ENCODE data around the gene ZNF438.

ZNF438 gene, protein sequence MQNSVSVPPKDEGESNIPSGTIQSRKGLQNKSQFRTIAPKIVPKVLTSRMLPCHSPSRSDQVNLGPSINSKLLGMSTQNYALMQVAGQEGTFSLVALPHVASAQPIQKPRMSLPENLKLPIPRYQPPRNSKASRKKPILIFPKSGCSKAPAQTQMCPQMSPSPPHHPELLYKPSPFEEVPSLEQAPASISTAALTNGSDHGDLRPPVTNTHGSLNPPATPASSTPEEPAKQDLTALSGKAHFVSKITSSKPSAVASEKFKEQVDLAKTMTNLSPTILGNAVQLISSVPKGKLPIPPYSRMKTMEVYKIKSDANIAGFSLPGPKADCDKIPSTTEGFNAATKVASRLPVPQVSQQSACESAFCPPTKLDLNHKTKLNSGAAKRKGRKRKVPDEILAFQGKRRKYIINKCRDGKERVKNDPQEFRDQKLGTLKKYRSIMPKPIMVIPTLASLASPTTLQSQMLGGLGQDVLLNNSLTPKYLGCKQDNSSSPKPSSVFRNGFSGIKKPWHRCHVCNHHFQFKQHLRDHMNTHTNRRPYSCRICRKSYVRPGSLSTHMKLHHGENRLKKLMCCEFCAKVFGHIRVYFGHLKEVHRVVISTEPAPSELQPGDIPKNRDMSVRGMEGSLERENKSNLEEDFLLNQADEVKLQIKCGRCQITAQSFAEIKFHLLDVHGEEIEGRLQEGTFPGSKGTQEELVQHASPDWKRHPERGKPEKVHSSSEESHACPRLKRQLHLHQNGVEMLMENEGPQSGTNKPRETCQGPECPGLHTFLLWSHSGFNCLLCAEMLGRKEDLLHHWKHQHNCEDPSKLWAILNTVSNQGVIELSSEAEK

DNA sequence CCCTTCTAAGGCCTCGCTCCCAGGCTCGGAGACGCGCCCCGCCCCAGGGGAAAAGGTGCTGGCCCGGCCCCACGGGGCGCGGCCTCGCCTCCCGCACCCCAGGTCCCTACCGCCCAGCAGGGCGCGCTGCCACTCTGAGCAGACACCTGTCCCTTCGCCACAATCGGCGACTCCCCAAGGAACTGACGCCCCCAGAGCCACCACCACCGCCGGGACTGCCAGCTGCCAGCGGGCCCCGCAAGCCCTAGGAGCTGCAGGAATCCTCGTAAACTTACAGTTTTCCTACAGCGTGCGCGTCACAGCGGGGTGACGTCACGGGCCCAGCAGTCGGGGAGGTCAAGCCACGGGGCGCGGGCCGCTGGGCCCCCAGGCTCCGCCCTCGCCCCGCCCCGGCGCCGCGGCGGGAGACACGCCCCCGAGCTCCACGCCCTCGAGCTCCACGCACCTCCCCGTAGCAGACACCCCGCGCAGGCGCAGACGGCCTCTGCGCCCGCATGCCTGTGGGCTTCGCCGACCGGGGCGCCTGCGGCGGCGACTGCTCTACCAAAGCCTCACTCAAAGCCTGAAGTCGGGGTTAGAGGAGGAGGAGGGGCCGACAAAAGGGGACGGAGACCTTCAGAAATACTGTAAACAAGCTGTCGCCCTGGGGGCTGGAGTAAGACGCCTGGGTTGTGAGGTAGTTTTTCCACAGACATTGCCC lies at the start of gene ZNF438:
Gene ZNF438, minus strand, starts transcription at position 308 of the 700 bp plus-strand sequence. CDS start 154,831 bp downstream, outside the sequence.
- peak within 1 kb of the TSS; percentile 99 for H3K27ac Mint-ChIP-seq
- H3K4me1 Mint-ChIP-seq, result peaks cover 3% of the 10 kb centered on the region
- H3K9me3 Mint-ChIP-seq, result no peaks in the 10 kb centered on the region
- H3K4me3 Mint-ChIP-seq, result peak within 1 kb of the TSS; percentile 91
- no peaks in the 10 kb centered on the region for H3K36me3 Mint-ChIP-seq
- no peaks in the 10 kb centered on the region for H3K27me3 Mint-ChIP-seq

DNA sequence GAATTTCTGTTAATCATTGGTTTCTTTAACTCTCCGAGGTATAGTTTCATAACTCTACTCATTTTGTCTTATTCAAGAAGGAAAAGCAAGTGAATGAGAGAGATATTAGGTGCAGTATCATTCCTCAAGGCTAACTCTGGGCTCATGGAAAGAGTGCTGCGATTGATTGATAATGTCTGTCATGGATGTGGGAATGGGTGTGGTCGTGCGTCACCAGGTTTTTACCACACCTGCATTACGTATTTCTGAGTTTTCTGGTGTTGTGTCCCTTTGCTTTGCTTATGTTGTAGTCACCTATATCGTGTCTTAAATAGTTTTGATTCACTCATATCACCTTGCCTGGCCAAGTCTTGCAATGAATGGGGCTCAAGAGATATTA lies 44.9 kb upstream of the ZNF438 start:
- Mint-ChIP-seq H3K36me3 (no peaks in the 10 kb centered on the region), H3K4me1 (no peaks in the 10 kb centered on the region), H3K27me3 (peaks cover 1% of the 10 kb centered on the region), H3K27ac (no peak overlapping the region), H3K9me3 (no peaks in the 10 kb centered on the region), H3K4me3 (no peak overlapping the region)

DNA sequence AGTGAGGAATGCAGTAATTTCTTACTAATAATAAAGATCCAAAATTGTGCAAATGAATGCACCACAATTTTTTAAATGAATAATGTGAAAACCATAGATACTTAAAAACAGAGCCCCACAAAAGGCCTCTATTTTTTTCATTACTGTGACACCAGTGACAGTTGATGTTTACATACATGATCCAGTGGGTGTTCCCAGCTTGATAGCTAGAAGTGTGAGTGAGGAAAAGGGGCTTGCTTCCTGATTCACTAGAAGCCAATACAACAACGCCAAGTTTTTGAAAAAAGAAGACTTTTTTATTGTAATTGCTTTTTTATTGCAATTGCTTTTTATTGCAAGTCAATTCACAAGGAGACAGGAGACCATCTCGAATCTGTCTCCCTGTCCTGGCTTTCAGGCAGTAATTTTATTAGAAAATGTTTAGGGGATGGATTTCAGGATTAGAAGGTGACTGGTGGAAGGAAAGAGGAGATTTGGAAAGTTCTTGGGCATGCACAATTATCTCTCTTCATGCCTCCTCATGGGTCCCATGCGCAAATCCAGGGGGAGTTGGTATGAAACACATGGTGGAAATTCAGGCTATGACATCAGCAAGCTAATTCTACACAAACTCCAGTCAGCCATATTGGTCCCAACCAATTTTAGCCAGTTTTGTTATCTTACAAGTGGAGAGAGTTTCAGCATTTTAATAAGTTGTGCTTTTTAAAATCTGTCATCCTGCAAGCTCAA lies 44.4 kb upstream of the ZNF438 start:
- Mint-ChIP-seq H3K9me3 (no peaks in the 10 kb centered on the region), H3K27me3 (peaks cover 1% of the 10 kb centered on the region), H3K36me3 (no peaks in the 10 kb centered on the region), H3K27ac (no peak overlapping the region), H3K4me1 (no peaks in the 10 kb centered on the region), H3K4me3 (no peak overlapping the region)

DNA sequence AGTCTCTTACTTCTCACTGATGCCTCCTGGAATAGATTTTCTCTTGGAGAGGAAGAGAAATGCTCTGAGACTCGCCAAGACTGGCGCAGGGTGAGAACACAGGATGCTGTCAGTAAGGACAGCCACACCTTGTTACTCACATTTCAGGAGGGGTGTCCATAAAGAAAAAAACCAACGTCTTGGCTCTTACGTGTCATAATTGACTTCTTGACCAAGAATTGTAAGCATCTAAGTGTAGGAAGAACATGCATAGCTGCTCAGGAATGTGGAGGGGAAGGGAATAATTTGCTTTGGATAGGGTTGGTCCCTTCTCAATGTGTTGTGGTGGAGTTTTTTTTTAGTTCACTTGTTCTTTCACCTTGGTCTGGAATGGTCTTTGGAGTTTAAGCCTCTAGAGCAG lies 43.8 kb upstream of the ZNF438 start:
- Mint-ChIP-seq H3K9me3 (no peaks in the 10 kb centered on the region), H3K27ac (no peak overlapping the region), H3K4me3 (no peak overlapping the region), H3K36me3 (no peaks in the 10 kb centered on the region), H3K4me1 (no peaks in the 10 kb centered on the region), H3K27me3 (peaks cover 1% of the 10 kb centered on the region)

DNA sequence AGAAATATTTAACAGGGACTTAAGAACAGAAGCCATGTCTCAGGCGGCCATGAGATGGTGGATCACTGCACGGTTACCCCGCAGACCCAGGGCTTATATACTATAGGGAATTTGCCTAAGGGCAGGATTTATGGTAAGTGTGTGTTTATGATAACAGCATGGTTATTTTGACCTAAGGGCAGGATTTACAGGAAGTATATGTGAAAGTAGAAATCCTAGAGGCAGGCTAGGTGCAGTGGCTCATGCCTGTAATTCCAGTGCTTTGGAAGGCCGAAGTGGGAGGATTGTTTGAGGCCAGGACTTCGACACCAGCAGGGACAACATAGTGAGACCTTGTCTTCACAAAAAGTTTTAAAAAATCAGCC lies 43.0 kb upstream of the ZNF438 start:
- H3K27me3 Mint-ChIP-seq, result peaks cover 4% of the 10 kb centered on the region
- no peaks in the 10 kb centered on the region for H3K36me3 Mint-ChIP-seq
- no peaks in the 10 kb centered on the region for H3K9me3 Mint-ChIP-seq
- peak overlapping the region; percentile 26 for H3K27ac Mint-ChIP-seq
- no peaks in the 10 kb centered on the region for H3K4me1 Mint-ChIP-seq
- H3K4me3 Mint-ChIP-seq, result no peak overlapping the region

DNA sequence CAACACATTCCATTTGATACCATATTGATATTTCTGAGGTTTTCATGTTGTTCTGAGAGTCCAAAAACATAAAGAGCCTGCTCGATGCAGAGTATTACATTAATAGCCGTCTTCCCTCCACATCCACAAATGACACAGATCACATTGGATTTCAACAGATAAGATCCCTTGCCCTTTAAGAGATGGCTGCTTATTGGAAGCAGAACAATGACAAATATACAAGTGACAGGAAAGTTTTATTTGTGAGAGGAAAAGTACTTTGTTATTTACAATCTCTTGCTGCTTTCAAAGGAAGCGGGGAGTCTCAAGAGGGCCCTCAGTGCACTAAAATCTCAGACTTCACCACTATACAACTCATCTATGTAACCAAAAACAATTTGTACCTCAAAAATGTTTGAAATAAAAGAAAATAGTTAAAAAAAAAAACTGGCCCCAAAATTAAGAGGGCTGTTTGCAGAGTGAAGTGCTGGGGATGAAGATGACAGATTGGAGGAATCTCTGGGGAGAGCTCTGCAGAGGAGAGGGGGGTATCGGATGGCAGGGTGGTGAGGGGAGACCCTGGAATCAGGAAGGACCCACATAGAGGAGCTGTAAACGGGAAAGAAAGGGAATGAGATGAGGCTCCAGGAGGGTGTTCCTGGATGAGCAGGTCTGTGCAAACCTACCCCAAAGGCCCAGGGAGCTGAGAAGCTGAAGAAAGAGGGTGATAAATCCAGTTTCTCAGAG lies 42.5 kb upstream of the ZNF438 start:
- Mint-ChIP-seq H3K27ac (no peak overlapping the region), H3K36me3 (no peaks in the 10 kb centered on the region), H3K4me3 (no peak overlapping the region), H3K9me3 (no peaks in the 10 kb centered on the region), H3K4me1 (no peaks in the 10 kb centered on the region), H3K27me3 (peaks cover 5% of the 10 kb centered on the region)

DNA sequence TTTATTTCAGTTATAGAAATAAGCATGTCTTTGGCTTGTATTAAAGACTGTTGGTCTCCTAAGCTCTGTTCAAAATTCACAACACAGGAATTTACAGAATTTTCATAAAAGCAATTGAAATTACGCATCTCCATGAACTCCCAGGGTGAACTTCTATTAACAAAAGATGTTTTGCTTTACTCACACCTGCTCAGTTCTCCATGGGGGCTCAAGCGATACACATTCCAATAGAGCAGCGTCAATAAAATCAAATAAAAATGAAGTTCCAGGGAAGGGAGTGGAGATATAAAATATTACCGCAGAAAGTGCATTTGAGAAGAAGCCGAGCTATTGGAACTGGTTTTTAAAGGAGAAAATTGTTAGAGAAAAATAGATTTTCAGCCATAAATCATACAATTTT lies 41.5 kb upstream of the ZNF438 start:
- no peaks in the 10 kb centered on the region for H3K9me3 Mint-ChIP-seq
- no peak overlapping the region for H3K4me3 Mint-ChIP-seq
- peaks cover 6% of the 10 kb centered on the region for H3K27me3 Mint-ChIP-seq
- no peaks in the 10 kb centered on the region for H3K36me3 Mint-ChIP-seq
- H3K4me1 Mint-ChIP-seq, result no peaks in the 10 kb centered on the region
- no peak overlapping the region for H3K27ac Mint-ChIP-seq

DNA sequence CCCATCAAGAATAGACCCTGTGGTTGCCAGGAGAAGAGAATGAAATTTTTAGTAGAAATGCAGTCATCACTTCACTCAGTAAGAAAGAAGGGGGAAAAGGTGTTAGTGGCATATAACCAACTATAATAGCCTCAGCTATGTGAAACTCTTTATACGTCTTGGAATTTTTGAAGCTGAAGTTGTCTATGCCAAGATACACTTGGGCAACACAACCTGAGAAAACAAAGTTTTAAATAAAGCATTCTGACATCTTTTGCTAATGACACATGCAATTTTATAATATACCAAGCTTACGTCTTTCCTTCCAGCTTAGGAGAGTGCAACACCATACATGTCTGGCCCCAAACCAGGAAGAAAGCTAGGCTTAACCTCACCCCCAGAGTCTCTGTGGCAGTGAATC lies 40.8 kb upstream of the ZNF438 start:
- Mint-ChIP-seq H3K27me3 (peaks cover 6% of the 10 kb centered on the region), H3K36me3 (no peaks in the 10 kb centered on the region), H3K4me3 (no peak overlapping the region)

DNA sequence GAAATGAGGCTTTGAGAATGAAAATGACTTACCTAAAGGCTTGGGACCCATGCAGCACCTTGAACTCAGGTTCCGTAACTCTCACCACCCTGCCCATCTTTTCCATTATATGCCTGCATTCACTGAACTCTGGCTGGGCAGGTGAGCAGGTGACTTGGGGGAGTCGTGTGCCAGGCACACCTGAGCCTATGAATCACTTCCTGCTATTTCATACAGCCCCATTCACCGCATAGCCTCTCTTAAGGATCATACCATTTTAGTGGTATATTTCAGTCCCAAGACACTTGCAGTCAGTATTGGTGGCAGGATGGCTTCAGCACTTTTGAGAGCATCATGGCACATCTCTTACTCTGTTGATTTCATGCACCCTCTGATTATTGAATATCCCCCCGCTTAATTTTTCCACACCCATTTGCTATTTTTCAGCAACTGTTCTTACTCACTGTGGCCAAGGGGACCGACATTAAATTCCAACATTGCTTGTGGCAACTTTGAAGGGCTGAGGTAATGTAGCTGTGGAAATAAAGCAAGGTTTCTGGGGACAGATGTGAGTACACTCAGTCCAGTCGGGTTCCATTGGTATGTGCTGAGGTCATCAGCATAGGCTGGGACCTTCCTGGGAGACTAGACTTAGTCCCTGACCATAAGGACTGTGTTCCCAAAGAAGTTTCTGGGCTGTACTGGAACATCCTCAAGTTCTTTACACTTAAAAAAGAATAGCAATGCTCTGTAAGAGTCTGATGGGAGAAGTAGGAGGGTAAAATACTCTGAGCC lies 39.8 kb upstream of the ZNF438 start:
- Mint-ChIP-seq H3K36me3 (no peaks in the 10 kb centered on the region), H3K9me3 (no peaks in the 10 kb centered on the region), H3K27me3 (peaks cover 6% of the 10 kb centered on the region), H3K27ac (no peak overlapping the region), H3K4me3 (no peak overlapping the region), H3K4me1 (no peaks in the 10 kb centered on the region)

More for the DNA sequence above, 40.8 kb upstream of the ZNF438 start:
- Mint-ChIP-seq H3K27ac (no peak overlapping the region), H3K4me1 (no peaks in the 10 kb centered on the region), H3K9me3 (no peaks in the 10 kb centered on the region)

DNA sequence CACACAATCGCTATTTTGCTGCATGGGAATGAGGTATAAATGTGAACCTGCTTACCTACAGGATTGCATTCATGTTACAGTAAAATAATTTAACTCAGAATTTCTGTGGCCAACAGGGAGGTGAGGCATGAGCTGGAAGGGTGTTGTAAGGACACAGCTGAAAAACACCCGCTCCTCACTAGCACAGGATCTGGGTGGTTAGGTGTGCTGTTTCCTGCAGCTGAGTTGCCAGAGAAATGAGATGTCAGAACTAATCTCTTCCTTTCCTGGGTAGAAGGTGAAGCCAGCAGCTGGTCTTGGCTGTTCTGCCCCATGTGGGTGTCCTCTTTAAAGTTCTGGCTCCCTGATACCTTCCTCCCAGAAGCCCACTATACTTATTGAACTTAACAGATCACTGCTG lies 39.0 kb upstream of the ZNF438 start:
- Mint-ChIP-seq H3K27me3 (peaks cover 6% of the 10 kb centered on the region), H3K4me1 (no peaks in the 10 kb centered on the region), H3K4me3 (no peak overlapping the region), H3K9me3 (no peaks in the 10 kb centered on the region), H3K36me3 (no peaks in the 10 kb centered on the region), H3K27ac (no peak overlapping the region)

DNA sequence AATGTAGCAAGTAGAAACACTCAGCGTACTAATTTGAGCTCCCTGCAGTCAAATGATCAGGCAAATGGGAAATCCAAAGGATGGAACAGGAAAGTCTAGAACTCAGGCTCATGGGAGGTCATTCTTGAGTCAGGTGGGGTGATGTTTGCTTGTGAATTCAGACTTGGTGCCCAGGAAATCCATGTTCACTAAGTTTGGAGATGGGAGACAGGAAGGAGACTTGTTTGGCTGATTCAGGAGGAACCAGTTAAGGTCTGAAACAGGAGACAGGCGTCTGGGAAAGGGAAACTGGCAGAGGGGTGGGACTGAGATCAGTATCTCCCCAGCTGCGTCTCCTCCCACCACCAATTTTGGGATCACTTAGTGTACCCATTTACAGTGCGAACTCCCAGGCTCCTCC lies 38.4 kb upstream of the ZNF438 start:
- Mint-ChIP-seq H3K4me3 (no peak overlapping the region), H3K27ac (no peak overlapping the region), H3K4me1 (no peaks in the 10 kb centered on the region), H3K36me3 (no peaks in the 10 kb centered on the region), H3K9me3 (no peaks in the 10 kb centered on the region), H3K27me3 (peaks cover 6% of the 10 kb centered on the region)

DNA sequence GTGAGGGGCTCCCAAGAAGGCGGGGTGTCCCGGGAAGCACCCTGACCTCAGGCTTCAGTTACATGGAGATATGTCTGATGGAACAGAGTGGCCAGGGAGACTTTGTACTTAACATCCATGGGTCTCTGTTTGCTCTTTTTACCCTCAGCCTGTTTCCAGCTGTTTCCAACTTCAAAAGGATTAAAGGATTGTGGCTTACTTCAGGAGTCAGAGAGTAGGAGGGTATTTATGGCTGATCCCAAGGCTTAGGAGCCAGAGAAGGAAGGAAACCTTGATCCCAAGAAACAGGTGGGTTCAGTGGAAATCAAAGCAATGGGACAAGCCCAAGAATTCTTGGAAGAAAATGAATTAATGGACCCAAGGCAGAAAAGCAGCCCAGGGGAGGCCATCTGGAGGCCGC lies 37.7 kb upstream of the ZNF438 start:
- Mint-ChIP-seq H3K27ac (no peak overlapping the region), H3K4me3 (no peak overlapping the region), H3K36me3 (no peaks in the 10 kb centered on the region), H3K27me3 (peaks cover 6% of the 10 kb centered on the region), H3K4me1 (no peaks in the 10 kb centered on the region), H3K9me3 (no peaks in the 10 kb centered on the region)

DNA sequence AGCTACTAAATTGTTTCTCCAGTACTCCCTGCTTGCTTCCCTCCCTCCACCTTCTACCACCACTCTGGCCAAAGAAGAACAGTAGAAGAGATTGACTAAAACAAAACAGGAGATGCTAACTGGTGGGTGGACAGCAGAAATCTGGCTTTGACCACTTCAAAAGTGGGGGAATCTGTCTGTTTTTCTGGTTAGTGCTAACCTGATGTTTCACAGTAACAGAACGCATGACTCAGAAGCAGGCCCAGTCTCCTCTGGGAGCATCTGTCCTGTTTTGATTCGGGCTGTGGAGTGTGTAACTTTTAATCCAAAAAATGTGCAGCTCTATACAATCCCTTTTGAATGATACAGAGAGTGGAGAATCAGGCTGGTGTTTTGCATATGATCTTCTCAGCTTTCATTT lies 32.7 kb upstream of the ZNF438 start:
- Mint-ChIP-seq H3K4me1 (no peaks in the 10 kb centered on the region), H3K4me3 (no peak overlapping the region), H3K36me3 (no peaks in the 10 kb centered on the region), H3K27ac (no peak overlapping the region), H3K27me3 (peaks cover 3% of the 10 kb centered on the region), H3K9me3 (no peaks in the 10 kb centered on the region)

DNA sequence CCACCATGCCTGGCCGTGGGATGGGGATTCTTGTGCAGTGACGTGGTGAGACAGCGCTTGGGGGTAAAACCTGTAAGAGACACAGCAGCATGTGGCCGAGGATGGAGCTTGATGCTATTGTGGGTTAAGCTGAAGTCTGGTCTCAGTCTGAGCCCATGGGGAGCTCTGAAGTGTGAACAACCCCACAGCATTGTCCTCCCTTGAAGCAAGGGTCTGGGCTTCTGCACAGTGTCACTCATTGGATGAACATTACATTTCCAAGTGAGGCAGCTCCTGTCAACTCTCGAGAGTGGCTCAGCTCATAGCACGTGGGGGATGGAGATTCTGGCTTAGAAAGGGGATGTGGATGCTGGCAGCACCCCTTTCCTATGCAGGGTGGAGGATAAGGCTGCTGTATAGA lies 32.2 kb upstream of the ZNF438 start:
- Mint-ChIP-seq H3K4me1 (no peaks in the 10 kb centered on the region), H3K27me3 (no peaks in the 10 kb centered on the region), H3K9me3 (no peaks in the 10 kb centered on the region), H3K4me3 (no peak overlapping the region), H3K36me3 (no peaks in the 10 kb centered on the region), H3K27ac (no peak overlapping the region)
